Medulla oblongata (tissue), 1 donor: ENCODE measurements around the gene MDH1.
"Not testable (repeated sequence)": the region's sequence is repeated elsewhere in the genome, so short reads cannot be mapped to it uniquely, and the experiment has no call there.

Source experiments
- DNase-seq: peaks from one replicate; pipeline ENCODE4 v3.0.0-alpha.2; 2015; ENCODE audit errors: extremely low spot score

Gene MDH1

DNA sequence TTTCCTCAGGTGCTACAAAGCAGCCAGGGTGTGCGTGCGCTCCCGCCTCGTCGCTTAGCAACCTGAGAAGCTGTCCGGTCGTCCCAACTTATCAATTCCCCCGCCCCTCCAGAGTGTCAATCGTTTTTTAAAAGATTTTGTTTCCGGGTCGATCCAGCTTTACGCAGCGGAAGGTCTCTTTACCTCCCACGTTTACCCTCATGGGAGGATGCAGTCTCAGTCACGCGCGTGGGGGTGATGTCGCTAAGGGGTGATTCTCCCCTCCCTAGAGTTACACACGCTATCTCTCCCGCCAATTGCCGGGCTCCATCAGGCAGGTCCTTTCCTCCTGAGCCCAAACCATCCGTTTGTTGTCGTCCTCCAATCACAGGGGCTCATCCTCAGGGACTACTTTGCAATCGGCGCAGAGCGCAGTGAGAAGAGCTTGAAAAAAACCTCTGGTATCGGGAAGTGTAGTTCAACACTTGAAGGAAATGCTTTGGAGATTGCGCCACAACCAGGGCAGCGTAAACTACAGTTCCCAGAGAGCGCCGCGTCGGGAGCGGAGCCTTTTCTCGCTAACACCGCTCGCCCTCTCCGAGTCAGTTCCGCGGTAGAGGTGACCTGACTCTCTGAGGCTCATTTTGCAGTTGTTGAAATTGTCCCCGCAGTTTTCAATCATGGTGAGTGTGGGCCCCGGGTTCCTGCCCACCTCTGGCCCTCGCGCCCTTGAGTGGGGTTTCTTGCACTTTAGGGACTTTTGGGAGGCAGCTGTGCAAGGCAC lies at the start of gene MDH1, which contains the start of gene WDPCP:
Gene MDH1 (plus strand): TSS at position 579 of the 763 bp plus-strand sequence. CDS start 81 bp downstream, at position 660.
Gene WDPCP (minus strand): TSS at position 93 of the 763 bp plus-strand sequence. CDS start 206 bp downstream, outside the sequence.
- peak; percentile 99 for DNase-seq

DNA sequence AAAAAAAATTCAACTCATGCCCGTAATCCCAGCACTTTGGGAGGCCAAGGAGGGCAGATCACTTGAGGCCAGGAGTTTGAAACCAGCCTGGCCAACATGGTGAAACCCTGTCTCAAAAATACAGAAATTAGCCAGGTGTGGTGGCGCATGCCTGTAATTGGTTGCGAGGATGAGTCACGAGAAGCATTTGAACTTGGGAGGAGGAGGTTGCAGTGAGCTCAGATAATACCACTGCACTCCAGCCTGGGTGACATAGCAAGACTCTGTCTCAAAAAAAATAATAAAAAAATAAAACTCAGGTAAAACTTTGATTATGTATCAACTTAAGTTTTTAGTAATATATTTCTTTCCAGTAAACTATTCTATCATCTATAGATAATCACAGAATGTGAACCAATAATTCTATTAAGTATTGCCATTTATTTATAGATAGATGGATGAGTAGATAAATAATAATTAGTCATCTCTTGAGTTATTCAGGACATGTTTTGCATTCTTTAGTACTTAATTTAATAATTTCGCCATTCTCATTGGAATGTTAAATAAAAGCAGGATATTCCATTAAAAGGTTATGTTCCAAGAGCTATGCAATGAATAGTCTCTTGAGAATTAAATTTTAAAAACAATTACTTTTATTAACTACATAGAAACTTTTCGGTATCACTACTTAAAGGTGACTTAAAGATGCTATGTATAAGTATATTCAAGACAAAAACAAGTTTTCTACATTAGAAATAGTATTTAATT lies 49.2 kb upstream of the MDH1 start:
- no peak for DNase-seq

DNA sequence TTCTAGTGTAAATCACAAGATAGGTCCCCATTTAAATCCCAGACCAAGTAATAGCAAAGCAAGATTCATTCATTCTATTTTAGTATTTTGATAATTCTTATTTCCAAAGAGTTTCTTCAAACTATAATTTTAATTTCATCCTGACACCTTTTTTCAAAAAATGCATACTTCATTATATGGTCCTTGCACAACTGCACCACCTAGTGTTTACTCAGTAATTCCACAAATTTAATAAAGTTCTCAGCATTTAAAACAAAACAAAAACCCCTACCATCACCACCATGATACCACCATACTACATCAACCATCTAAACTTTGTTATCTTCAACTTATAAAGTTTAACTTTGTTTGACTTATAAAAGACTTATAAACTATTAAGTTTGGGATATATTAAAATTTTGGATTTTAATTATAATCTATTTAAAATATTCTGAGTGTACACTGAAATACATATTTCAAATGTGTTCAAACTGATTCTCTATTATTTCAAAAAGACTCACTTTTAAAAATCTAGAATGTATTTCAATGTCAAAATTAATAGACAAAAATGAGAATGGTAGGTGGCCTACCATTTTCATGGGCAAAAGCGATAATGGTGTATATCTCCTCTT lies 44.6 kb upstream of the MDH1 start:
- DNase-seq = no peak

DNA sequence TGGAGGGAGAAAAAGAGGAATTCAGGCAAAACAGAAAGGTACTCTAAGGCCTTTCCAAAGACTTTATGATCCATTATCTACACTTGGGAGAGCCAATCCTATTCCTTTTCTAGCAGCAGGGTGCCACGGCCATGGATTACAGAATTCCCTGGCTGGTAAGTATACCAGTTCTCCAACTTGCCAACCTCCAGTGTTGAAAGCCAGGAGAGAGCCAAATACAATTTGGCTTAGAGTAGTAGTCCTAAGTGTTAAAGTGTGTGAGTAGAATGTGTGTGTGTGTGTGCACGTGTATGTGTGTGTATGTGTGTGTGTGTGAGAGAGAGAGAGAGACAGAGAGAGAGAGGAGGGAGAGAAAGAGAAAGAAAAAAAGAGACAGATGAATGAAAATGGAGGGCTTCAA lies 43.7 kb upstream of the MDH1 start:
- no peak for DNase-seq

DNA sequence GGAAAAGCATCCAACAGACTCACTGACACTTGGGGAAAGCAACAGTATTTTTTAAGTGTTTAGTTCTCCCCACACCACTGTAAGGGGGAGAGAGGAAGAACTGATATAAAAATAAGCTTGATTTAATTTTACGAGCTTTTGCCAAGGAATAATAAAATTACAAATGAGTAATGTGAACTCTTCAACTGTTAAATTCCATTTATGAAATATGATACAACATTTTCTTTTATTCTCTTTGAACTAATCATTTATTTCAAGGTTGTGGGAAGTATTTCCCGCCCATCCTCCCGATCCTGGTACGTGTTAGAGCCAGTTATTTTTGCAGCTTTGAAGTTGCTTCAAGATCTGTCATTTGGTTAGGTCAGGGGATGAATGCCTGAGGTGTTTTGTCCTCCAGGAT lies 35.7 kb upstream of the MDH1 start:
- no peak for DNase-seq

DNA sequence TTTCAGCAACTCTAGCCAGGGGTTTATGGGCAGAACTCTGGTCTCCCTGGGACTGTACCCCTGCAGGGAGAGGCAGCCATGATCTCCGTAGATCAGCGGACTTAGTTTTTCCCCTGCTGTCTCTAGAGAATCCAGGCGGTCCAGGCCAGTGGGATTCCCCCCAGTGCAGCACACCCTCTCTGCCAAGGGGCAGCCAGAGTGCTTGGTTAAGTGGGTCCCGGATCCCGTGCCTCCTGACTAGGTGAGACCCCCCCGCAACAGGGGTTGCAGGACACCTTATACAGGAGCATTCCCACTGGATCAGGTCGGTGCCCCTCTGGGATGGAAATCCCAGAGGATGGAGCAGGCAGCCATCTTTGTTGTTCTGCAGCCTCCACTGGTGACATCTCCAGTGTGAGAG lies 33.5 kb upstream of the MDH1 start:
- DNase-seq = no peak

DNA sequence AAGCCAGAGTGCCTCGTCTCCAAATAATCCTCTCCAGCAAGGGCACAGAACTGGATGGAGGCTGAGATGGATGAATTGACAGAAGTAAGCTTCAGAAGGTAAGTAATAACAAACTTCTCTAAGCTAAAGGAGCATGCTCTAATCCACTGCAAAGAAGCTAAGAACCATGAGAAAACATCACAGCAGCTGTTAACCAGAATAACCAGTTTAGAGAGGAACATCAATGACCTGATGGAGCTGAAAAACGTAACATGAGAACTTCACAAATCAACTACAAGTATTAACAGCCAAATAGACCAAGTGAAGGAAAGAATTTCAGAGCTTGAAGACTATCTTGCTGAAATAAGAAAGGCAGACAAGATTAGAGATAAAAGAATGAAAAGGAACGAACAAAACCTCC lies 32.8 kb upstream of the MDH1 start:
- DNase-seq = no peak

DNA sequence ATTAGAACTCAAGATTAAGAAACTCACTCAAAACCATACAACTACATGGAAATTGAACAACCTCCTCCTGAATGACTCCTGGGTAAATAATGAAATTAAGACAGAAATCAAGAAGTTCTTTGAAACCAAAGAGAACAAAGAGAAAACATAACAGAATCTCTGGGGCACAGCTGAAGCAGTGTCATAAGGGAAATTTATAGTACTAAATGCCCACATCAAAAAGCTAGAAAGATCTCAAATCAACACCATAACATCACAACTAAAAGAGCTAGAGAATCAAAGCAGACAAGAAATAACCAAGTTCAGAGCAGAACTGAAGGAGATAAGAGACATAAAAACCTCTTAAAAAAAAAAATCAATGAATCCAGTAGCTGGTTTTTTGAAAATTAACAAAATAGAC lies 30.9 kb upstream of the MDH1 start:
- not testable (repeated sequence) for DNase-seq

DNA sequence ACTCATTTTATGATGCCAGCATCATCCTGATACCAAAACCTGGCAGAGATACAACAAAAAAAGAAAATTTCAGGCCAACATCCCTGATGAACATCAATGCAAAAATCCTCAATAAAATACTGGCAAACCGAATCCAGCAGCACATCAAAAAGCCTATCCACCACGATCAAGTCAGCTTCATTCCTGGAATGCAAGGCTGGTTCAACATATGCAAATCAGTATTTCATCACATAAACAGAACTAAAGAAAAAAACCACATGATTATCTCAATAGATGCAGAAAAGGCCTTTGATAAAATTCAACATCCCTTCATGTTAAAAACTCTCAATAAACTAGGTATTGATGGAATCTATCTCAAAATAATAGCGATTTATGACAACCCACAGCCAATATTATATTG lies 29.8 kb upstream of the MDH1 start:
- DNase-seq = not testable (repeated sequence)

DNA sequence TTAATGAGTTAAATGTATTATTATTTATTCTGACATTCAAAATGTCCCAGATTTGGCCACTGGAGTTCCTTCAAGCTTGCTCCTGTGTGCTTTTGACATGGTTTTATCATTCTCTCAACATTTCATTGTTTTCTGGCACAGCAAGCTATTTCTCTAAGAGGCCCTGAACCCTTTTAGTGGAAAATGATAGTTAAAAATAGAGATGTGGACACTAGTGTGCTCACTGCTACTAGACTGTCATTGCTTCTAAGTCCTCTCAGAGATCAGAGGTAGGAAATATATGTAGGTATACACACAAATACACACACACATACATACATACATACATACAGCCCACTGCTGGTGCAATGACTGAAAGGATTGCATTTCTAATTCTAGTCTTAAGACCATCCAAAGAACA lies 26.0 kb upstream of the MDH1 start:
- no peak for DNase-seq

DNA sequence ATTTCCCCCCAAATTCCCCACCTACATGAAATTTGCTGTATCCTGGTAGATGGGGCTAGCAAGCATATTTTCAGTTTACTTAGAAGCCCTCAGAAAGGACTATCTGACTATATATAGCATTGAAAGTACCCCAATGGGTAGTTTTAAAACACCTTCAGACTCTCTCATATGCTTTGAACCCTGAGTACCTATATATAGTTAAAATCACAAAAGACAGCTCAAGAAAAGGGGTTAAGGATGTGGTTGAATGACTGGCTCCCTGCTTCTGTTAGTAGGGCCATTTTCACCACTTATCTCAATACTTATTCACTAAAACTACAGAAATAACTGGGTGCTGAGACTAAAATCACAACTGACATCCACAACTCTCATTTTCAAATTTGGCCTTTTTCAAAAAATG lies 19.0 kb upstream of the MDH1 start:
- no peak for DNase-seq

DNA sequence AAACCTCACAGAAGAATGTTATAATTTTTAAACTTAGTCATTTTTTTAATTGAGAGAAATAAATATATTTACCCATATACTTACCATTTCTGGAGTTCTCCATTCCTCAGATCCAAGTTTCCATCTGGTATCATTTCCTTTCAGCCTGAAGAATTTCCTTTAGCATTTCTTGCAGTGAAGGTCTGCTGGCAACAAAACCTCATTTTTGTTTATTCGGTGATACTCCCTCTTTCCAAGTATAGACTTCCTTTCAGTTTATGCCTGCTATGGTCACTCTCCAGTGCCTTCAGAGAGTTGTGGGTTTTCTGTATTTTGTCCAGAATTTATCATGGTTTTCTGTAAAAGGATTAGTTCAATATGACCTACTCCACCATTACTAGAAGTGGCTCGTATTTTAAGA lies 17.5 kb upstream of the MDH1 start:
- DNase-seq = no peak

DNA sequence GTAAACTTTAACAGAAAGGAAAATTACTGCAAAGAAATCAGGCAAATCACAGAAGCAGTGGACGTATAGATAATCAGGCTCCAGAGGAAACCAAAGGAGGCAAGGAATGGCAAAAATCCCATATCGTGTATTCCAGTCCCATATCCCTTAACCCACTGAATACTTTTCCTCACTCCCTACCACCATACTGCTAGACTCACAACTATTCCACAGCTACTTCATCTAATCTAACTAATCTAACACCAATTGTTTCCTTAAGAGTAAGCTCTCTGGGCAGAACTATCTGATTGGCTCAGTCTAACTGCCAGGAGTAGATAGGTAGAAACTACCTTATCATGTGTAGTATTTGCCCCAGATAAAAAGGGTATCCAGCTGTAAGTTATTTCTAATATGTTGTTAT lies 16.8 kb upstream of the MDH1 start:
- DNase-seq = no peak

DNA sequence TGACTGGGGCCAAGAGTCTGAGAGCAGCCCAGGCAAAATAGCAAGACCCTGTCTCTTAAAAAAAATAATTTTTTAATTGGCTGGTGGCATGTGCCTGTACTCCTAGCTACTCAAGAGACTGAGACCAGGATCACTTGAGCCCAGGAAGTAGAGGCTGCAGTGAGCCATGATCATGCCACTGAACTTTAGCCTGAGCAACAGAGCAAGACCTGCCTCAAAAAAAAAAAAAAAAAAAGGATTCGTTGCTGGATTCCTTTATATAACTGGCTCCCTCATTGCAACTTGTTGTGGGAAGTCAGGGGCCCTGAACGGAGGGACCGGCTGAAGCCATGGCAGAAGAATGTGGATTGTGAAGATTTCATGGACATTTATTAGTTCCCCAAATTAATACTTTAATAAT lies 15.7 kb upstream of the MDH1 start:
- not testable (repeated sequence) for DNase-seq

DNA sequence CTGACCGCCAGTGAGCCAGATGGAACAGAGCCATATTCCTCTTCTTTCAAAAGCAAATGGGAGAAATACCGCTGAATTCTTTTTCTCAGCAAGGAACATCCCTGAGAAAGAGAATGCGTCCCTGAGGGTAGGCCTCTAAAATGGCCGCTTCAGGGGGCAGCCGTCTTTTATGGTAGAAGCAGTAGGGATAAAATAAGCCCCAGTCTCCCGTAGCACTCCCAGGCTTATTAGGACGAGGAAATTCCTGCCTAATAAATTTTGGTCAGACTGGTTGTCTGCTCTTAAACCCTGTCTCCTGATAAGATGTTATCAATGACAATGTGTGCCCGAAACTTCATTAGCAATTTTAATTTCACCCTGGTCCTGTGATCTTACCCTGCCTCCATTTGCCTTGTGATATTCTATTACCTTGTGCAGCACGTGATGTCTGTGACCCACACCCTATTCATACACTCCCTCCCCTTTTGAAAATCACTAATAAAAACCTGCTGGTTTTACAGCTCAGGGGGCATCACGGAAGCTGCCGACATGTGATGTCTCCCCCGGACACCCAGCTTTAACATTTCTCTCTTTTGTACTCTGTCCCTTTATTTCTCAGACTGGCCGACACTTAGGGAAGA lies 14.9 kb upstream of the MDH1 start:
- not testable (repeated sequence) for DNase-seq

DNA sequence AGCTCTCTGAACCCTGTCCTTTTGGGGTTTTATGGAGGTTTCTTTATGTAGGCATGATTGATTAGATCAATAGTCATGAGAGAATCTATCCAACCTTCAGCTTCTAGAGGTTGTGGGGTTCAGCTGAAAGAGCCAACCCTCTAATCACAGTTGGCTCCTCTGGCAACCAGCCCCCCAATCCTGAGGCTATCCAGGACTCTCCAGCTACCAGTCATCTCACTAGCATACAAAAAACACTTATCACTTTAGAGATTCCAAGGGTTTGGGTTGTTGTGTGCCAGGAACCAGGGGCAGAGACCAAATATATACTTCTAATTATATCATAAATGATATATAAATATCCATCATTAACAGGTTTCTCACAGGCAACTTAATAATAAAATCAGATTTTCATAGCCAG lies 12.2 kb upstream of the MDH1 start:
- DNase-seq = no peak

DNA sequence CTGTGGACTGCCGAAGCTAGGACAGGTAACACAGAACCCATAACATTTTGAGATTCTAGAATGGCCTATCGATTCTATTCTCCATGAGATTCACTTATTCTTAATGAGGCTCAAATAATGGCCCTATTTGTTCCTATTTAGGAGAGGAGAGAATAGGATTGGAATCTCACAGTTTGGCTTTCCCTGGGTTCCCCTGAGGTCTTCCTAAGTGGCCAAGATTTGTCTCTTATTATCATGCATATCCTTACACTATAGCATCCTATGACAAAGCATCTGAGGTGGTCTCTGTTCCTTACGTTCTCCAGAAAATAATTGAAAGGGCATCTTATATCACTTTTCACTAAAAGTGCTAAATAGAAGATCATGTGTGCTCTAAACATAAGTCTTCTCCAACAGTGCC lies 10.0 kb upstream of the MDH1 start:
- DNase-seq = no peak

DNA sequence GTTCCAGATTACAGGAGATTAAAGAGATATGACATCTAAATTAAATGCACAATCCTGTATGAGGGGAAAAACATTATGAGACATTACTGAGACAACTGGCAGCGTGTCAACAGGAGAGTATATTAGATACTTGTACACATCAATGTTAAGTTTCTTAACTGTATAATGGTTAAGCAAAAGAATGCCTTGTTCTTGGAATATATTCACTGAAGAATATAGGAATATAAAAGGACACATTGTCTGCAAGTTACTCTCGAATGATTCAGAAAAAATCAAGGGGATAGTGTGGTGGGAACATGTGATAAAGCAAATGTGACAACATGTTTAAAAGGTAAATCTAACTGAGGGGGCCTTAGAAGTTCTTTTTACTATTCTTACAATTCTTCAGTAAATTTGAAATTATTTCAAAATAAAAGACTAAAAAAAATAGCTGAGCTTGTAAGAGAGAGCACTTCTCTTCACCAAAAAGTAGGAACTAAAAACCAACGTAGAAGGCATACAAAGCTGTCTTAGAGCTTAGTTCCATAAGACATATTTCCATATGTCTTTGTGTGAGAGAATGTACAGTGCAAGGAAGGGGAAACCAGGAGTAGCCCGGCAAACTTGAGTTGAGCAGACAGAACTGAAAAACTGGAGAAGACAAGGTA lies 8.0 kb upstream of the MDH1 start:
- DNase-seq = no peak

DNA sequence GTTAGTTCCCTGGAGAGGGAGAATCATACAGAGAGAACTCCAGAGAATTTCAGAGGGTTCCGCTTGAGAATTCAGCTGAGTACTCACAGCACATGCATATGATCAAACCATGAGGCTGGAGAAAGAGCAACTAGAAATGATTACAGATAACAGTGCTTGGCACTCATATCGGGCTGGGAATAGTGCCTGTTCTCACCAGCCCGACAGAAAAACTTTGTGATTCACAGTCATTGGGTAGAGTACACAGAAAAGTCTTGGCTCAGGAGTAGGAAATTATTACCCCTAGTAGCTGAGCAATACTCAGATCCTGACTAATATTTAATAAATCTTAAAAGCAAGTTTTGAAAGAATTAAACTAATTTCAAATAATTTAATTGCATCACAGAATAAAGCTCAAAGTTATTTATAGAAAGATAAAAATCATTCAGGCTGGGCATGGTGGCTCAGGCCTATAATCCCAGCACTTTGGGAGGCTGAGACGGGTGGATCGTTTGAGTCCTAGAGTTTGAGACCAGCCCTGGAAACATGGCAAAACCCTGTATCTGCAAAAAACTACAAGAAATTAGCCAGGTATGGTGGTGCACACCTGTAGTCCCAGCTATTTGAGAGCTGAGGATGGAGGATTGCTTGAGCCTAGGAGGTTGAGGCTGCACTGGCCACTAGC lies 7.3 kb upstream of the MDH1 start:
- DNase-seq = peak; percentile 28

DNA sequence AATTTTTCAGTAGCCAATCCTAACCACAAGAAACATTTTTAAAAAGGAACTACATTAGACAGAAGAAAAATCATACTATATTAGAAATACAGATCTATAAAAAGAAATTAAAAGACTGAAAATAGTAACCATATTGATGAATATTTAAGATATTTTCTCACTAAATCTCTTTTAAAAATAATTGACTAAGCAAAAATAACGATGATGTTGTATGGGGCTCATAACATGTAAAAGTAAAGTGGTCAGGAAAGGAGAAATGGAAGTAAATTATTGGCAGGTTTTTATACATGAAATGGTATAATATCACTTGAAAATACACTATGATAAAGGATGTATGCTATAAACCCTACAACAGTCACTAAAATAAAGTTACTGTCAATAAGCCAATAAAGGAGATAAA lies 5.9 kb upstream of the MDH1 start:
- no peak for DNase-seq

DNA sequence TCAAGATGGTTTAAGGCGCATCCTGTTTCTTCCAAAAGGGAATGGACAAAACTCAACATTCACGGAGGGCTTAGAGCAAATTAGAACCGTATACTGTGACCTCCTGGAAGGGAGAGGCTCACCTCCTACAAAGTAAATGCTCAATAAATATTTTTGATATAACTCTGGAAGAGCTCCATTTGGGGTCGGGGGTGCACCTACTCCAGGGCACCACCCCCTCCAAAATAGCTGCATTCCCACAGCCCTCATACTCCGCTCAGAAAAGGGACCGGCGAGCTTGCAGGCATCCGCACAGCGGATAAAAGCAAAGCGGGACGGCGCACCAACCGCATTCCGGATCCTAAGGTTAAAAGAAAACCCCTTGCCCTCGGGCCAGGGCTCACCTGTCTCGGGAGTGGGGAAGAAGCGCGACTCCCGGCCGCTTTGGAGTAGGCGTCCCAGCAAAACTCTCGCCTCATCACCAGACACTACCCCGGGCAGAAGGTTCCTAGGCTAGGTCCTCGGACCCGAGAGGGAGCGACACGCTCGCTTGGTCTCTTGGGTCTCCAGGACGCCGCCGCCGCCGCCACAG lies 864 bp upstream of the MDH1 start:
- no peak for DNase-seq
